ENCODE data around the gene IREB2. TPM values are rescaled to one million over a fixed set of nuclear protein-coding genes. Genes with fewer than 3 reads are reported as not detected.
"Not testable (repeated sequence)": the region's sequence is repeated elsewhere in the genome, so short reads cannot be mapped to it uniquely, and the experiment has no call there.

IREB2 gene
- total RNA-seq, 4 donors from 2014 or later, result 41.9 to 193 (median 56.7) TPM

DNA sequence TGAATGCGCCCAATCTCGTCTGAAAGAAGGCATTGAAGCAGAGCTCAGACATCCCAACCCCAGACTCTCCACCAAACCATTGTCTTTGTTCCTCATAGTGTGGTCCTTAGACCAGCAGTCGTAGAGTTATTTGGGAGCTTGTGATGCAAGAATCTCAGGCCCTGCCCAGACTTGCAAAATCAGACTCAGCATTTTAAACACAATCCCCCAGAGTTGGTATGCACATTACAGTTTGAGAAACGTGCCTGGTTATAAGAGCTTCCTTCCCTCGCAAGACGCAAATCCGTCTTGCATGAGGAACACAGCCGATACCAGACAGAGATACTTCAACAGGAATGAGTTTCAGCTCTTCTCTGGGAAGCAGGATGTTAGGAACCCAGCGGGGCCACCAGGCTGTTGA, 38.9 kb upstream of the IREB2 start:
- H3K27me3 ChIP-seq, result no peaks in the 10 kb centered on the region
- peak in 1 of 3 donors; percentile 19 for DNase-seq
- TF ChIP-seq POLR2A (IDR thresholded peaks at IDR 0.05) (no peak), CTCF (IDR thresholded peaks at IDR 0.05) (no peak)
- no peak overlapping the region for H3K4me3 ChIP-seq
- peaks cover 0 to 11% (median 2%) of the 10 kb centered on the region in 4 donors for H3K4me1 ChIP-seq
- no peaks in the 10 kb centered on the region for H3K9me3 ChIP-seq
- no peaks in the 10 kb centered on the region for H3K36me3 ChIP-seq
- no peak overlapping the region for H3K27ac ChIP-seq

DNA sequence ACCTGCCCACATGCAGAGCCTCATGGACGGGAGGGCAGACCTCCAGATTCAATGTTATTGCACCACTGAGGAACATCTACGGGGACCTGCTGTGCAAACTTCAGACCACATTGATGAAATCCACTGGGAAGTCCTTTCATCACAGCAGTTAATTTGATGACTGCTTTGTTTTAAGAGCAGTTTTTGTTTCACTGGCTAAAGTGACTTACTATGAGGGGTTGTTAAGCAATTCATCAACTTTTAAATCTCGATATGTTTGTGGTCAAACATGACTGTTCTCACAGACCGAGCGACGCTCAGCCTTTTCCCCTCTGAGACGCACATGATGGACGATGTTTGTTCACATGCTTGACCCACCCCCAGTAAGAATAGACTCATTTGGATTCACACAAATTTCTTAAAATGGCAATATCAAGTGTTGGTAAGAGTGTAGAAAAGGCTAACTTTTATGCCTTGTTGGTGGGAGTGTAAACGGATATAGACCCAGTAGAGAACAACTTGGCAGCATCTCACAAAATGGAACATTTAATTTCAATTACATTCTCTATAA, 35.9 kb upstream of the IREB2 start:
- Histone ChIP-seq H3K36me3 (no peaks in the 10 kb centered on the region), H3K9me3 (no peaks in the 10 kb centered on the region), H3K27me3 (no peaks in the 10 kb centered on the region), H3K27ac (no peak overlapping the region), H3K4me1 (peaks cover 0 to 3% (median 2%) of the 10 kb centered on the region in 4 donors), H3K4me3 (no peak overlapping the region)
- no peak for DNase-seq
- no peak for TF ChIP-seq CTCF (IDR thresholded peaks at IDR 0.05)
- TF ChIP-seq POLR2A (IDR thresholded peaks at IDR 0.05), result no peak

DNA sequence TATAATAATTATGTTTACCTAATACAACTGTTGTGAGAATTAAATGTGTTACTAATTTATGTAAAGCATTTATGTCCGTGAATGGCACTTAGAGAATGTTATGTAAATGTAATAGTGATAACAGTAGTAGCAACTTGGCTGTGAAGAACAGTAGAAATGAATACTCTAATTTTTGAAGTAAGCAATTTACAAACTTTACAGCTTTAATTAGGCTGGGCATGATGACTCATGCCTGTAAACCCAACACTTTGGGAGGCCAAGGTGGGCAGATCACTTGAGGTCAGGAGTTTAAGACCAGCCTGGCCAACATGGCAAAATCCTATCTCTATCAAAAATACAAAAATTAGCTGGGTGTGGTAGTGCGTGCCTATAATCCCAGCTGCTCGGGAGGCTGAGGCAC, 33.9 kb upstream of the IREB2 start:
- no peaks in the 10 kb centered on the region for H3K9me3 ChIP-seq
- H3K27ac ChIP-seq, result peak overlapping the region in 1 of 4 donors; percentile 34
- H3K4me1 ChIP-seq, result peaks cover 0 to 4% (median 0%) of the 10 kb centered on the region in 4 donors
- no peak overlapping the region for H3K4me3 ChIP-seq
- H3K36me3 ChIP-seq, result no peaks in the 10 kb centered on the region
- H3K27me3 ChIP-seq, result no peaks in the 10 kb centered on the region
- no peak for TF ChIP-seq CTCF (IDR thresholded peaks at IDR 0.05)
- TF ChIP-seq POLR2A (IDR thresholded peaks at IDR 0.05), result no peak
- no peak for DNase-seq

DNA sequence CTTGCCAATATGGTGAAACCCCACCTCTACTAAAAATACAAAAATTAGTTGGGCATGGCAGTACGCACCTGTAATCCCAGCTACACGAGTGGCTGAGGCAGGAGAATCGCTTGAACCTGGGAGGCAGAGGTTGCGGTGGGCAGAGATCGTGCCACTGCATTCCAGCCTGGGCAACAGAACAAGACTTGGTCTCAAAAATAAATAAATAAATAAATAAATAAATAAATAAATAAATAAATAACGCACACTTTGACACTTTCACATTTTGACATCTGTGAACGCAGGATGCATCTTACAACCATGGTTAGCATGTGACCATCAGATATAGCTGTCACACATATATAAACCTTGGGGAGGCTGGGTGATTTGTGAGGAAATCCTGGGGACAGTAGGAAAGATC, 33.2 kb upstream of the IREB2 start:
- H3K27me3 ChIP-seq, H3K4me1 ChIP-seq, H3K36me3 ChIP-seq, H3K4me3 ChIP-seq, H3K9me3 ChIP-seq, DNase-seq: not testable (repeated sequence)
- H3K27ac ChIP-seq, result peak overlapping the region in 1 of 4 donors; percentile 32

DNA sequence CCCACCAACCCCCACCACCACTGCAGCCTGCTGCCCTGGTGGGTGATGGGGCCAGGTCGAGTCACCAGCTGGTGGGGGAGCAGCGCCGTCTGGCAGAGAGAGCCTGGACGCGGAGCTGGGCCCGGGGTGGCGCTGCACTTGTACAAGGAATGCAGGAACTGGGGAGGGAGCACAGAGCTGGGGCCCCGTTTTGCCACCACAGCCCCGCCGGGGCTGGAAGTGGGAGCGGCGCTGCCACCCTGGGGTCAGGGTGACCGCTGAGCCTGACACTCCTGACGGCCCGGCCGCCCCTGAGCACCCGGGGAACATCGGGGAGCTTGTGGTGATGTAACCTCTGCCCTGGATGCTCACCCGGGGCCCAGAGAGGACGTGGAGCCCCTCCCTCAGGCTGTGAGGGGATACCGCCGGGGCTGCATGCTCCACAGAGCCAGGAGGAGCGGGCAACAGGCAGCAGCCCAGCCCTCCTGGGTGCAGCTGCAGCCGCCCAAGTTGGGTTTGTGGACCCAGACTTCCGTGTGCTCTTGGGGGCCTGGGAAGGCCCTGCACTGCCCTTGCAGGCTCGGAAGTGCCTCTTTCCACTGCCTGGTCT, 32.6 kb upstream of the IREB2 start:
- no peak overlapping the region for H3K4me3 ChIP-seq
- no peaks in the 10 kb centered on the region for H3K27me3 ChIP-seq
- DNase-seq, result no peak
- no peak overlapping the region for H3K27ac ChIP-seq
- peaks cover 0 to 4% (median 0%) of the 10 kb centered on the region in 4 donors for H3K4me1 ChIP-seq
- no peaks in the 10 kb centered on the region for H3K9me3 ChIP-seq
- no peaks in the 10 kb centered on the region for H3K36me3 ChIP-seq
- TF ChIP-seq POLR2A (IDR thresholded peaks at IDR 0.05) (no peak), CTCF (IDR thresholded peaks at IDR 0.05) (no peak)

GRCh38 chr15:78406016-78406585, 31.9 kb upstream of the IREB2 start:
- TF ChIP-seq CTCF (IDR thresholded peaks at IDR 0.05) (no peak), POLR2A (IDR thresholded peaks at IDR 0.05) (no peak)
- H3K9me3 ChIP-seq, result no peaks in the 10 kb centered on the region
- H3K27ac ChIP-seq, result no peak overlapping the region
- no peak overlapping the region for H3K4me3 ChIP-seq
- H3K27me3 ChIP-seq, result no peaks in the 10 kb centered on the region
- H3K4me1 ChIP-seq, result peaks cover 0 to 4% (median 0%) of the 10 kb centered on the region in 4 donors
- no peak for DNase-seq
- no peaks in the 10 kb centered on the region for H3K36me3 ChIP-seq
